ENCODE results near the gene HOXB2. TPM values are rescaled to one million over a fixed set of nuclear protein-coding genes. Genes with fewer than 3 reads are reported as not detected.

Gene HOXB2
- polyA plus RNA-seq (2013, experiment 1 of 2), result not detected
- not detected for polyA plus RNA-seq (2013, experiment 2 of 2)

- Histone ChIP-seq H3K27ac (replicated peaks; ENCODE audit: low read length) (no peak within 1 kb of the TSS), H3K4me1 (ENCODE audit: control insufficient read depth in 2 of 2, insufficient read depth in 1 of 2, low read depth in 1 of 2, low read length in 2 of 2) (no peaks in the 10 kb centered on the region), H3K4me2 (ENCODE audit: insufficient read depth, low read length, poor library complexity, severe bottlenecking) (no peak within 1 kb of the TSS), H3K4me3 (ENCODE audit: low read length in 2 of 2) (peak within 1 kb of the TSS in 1 of 2 donors; percentile 45), H3K79me1 (ENCODE audit: low read depth, low read length) (no peaks in the 10 kb centered on the region), H3K18ac (ENCODE audit: low read length) (no peak within 1 kb of the TSS), H2BK5ac (ENCODE audit: low read length) (no peak within 1 kb of the TSS), H2AK5ac (ENCODE audit: low read depth, low read length) (no peak within 1 kb of the TSS), H3K4ac (ENCODE audit: low read length) (no peak within 1 kb of the TSS), H3K27me3 (ENCODE audit: control insufficient read depth in 3 of 3, insufficient read depth in 3 of 3, low read depth in 1 of 3, low read length in 3 of 3) (peaks cover 44 to 98% (median 92%) of the 10 kb centered on the region in 3 experiments), H4K91ac (ENCODE audit: low read depth, low read length, poor library complexity) (no peak within 1 kb of the TSS), H4K8ac (ENCODE audit: low read depth, low read length) (no peak within 1 kb of the TSS), H2BK120ac (ENCODE audit: low read depth, low read length) (no peak within 1 kb of the TSS), H3K36me3 (replicated peaks in 1 of 2; ENCODE audit: control insufficient read depth in 2 of 2, insufficient read depth in 2 of 2, low read length in 2 of 2) (no peaks in the 10 kb centered on the region), H3K23ac (ENCODE audit: low read depth, low read length, poor library complexity) (no peak within 1 kb of the TSS), H3K9ac (ENCODE audit: low read depth, low read length, poor library complexity) (no peak within 1 kb of the TSS), H3K9me3 (replicated peaks in 1 of 2; ENCODE audit: control insufficient read depth in 2 of 2, insufficient read depth in 1 of 2, low read depth in 1 of 2, low read length in 2 of 2) (peaks cover 0 to 4% of the 10 kb centered on the region in 2 donors), H2BK15ac (ENCODE audit: low read length) (no peak within 1 kb of the TSS), H3K14ac (ENCODE audit: low read length) (no peak within 1 kb of the TSS), H2AFZ (ENCODE audit: low read length) (peak within 1 kb of the TSS; percentile 29), H2BK12ac (ENCODE audit: low read length) (no peak within 1 kb of the TSS)
- WGBS, 2 donors (ENCODE audit: extremely low coverage in 2 of 2, insufficient read length in 2 of 2, insufficient replicate concordance in 1 of 2), result no CpG with 5 or more reads among the region's 12 CpGs
- no peak for DNase-seq (ENCODE audit: low spot score)
These were observed at the start of gene HOXB2 for GRCh38 chr17:48545022-48545375. TSS of gene HOXB2 (minus strand) at chr17:48545109. CDS start at chr17:48544911, 198 bp downstream.

- no peak overlapping the region for H4K8ac ChIP-seq (ENCODE audit: low read depth, low read length)
- WGBS, 2 donors (ENCODE audit: extremely low coverage in 2 of 2, insufficient read length in 2 of 2, insufficient replicate concordance in 1 of 2), result no CpG with 5 or more reads among the region's 37 CpGs
- no peaks in the 10 kb centered on the region for H3K4me1 ChIP-seq (ENCODE audit: control insufficient read depth in 2 of 2, insufficient read depth in 1 of 2, low read depth in 1 of 2, low read length in 2 of 2)
- peak overlapping the region; percentile 53 for H2AFZ ChIP-seq (ENCODE audit: low read length)
- H2BK12ac ChIP-seq (ENCODE audit: low read length), result no peak overlapping the region
- H2AK5ac ChIP-seq (ENCODE audit: low read depth, low read length), result no peak overlapping the region
- peak; percentile 76 for DNase-seq (ENCODE audit: low spot score)
- H3K27ac ChIP-seq (replicated peaks; ENCODE audit: low read length), result no peak overlapping the region
- H3K27me3 ChIP-seq (ENCODE audit: control insufficient read depth in 3 of 3, insufficient read depth in 3 of 3, low read depth in 1 of 3, low read length in 3 of 3), result peaks cover 67 to 100% (median 100%) of the 10 kb centered on the region in 3 experiments
- no peak overlapping the region for H3K14ac ChIP-seq (ENCODE audit: low read length)
- H3K36me3 ChIP-seq (replicated peaks in 1 of 2; ENCODE audit: control insufficient read depth in 2 of 2, insufficient read depth in 2 of 2, low read length in 2 of 2), result no peaks in the 10 kb centered on the region
- H4K91ac ChIP-seq (ENCODE audit: low read depth, low read length, poor library complexity), result no peak overlapping the region
- no peak overlapping the region for H2BK5ac ChIP-seq (ENCODE audit: low read length)
- no peak overlapping the region for H3K4ac ChIP-seq (ENCODE audit: low read length)
- H3K18ac ChIP-seq (ENCODE audit: low read length), result no peak overlapping the region
- H3K23ac ChIP-seq (ENCODE audit: low read depth, low read length, poor library complexity), result no peak overlapping the region
- H3K9me3 ChIP-seq (replicated peaks in 1 of 2; ENCODE audit: control insufficient read depth in 2 of 2, insufficient read depth in 1 of 2, low read depth in 1 of 2, low read length in 2 of 2), result peaks cover 0 to 4% of the 10 kb centered on the region in 2 donors
- H3K4me2 ChIP-seq (ENCODE audit: insufficient read depth, low read length, poor library complexity, severe bottlenecking), result no peak overlapping the region
- H2BK120ac ChIP-seq (ENCODE audit: low read depth, low read length), result no peak overlapping the region
- H3K4me3 ChIP-seq (ENCODE audit: low read length in 2 of 2), result no peak overlapping the region
- H2BK15ac ChIP-seq (ENCODE audit: low read length), result no peak overlapping the region
- H3K79me1 ChIP-seq (ENCODE audit: low read depth, low read length), result no peaks in the 10 kb centered on the region
- H3K9ac ChIP-seq (ENCODE audit: low read depth, low read length, poor library complexity), result no peak overlapping the region
These were observed 49.1 kb upstream of the HOXB2 start for GRCh38 chr17:48593840-48594537.

- H2AFZ ChIP-seq (ENCODE audit: low read length), result peak within 1 kb of the TSS; percentile 53
- no peak within 1 kb of the TSS for H2BK12ac ChIP-seq (ENCODE audit: low read length)
- H4K91ac ChIP-seq (ENCODE audit: low read depth, low read length, poor library complexity), result no peak within 1 kb of the TSS
- no peak within 1 kb of the TSS for H2BK120ac ChIP-seq (ENCODE audit: low read depth, low read length)
- no peak within 1 kb of the TSS for H3K27ac ChIP-seq (replicated peaks; ENCODE audit: low read length)
- H4K8ac ChIP-seq (ENCODE audit: low read depth, low read length), result no peak within 1 kb of the TSS
- H2BK5ac ChIP-seq (ENCODE audit: low read length), result no peak within 1 kb of the TSS
- H3K9me3 ChIP-seq (replicated peaks in 1 of 2; ENCODE audit: control insufficient read depth in 2 of 2, insufficient read depth in 1 of 2, low read depth in 1 of 2, low read length in 2 of 2), result peaks cover 0 to 3% of the 10 kb centered on the region in 2 donors
- no CpG with 5 or more reads among the region's 50 CpGs for WGBS, 2 donors (ENCODE audit: extremely low coverage in 2 of 2, insufficient read length in 2 of 2, insufficient replicate concordance in 1 of 2)
- H3K27me3 ChIP-seq (ENCODE audit: control insufficient read depth in 3 of 3, insufficient read depth in 3 of 3, low read depth in 1 of 3, low read length in 3 of 3), result peaks cover 65 to 100% (median 100%) of the 10 kb centered on the region in 3 experiments
- no peak within 1 kb of the TSS for H3K4ac ChIP-seq (ENCODE audit: low read length)
- no peak within 1 kb of the TSS for H2AK5ac ChIP-seq (ENCODE audit: low read depth, low read length)
- no peak within 1 kb of the TSS for H3K4me3 ChIP-seq (ENCODE audit: low read length in 2 of 2)
- peak within 1 kb of the TSS; percentile 70 for H3K23ac ChIP-seq (ENCODE audit: low read depth, low read length, poor library complexity)
- no peaks in the 10 kb centered on the region for H3K36me3 ChIP-seq (replicated peaks in 1 of 2; ENCODE audit: control insufficient read depth in 2 of 2, insufficient read depth in 2 of 2, low read length in 2 of 2)
- peak within 1 kb of the TSS; percentile 2 for H3K18ac ChIP-seq (ENCODE audit: low read length)
- H3K9ac ChIP-seq (ENCODE audit: low read depth, low read length, poor library complexity), result no peak within 1 kb of the TSS
- H3K79me1 ChIP-seq (ENCODE audit: low read depth, low read length), result no peaks in the 10 kb centered on the region
- H3K14ac ChIP-seq (ENCODE audit: low read length), result no peak within 1 kb of the TSS
- H3K4me2 ChIP-seq (ENCODE audit: insufficient read depth, low read length, poor library complexity, severe bottlenecking), result no peak within 1 kb of the TSS
- no peak for DNase-seq (ENCODE audit: low spot score)
- no peak within 1 kb of the TSS for H2BK15ac ChIP-seq (ENCODE audit: low read length)
- no peaks in the 10 kb centered on the region for H3K4me1 ChIP-seq (ENCODE audit: control insufficient read depth in 2 of 2, insufficient read depth in 1 of 2, low read depth in 1 of 2, low read length in 2 of 2)
These were observed 48.4 kb upstream of the HOXB2 start, which contains the start of gene HOXB5 for GRCh38 chr17:48593126-48593829. TSS of gene HOXB5 (minus strand) at chr17:48593779. CDS start at chr17:48593682, 97 bp downstream.

- no peak overlapping the region for H2BK120ac ChIP-seq (ENCODE audit: low read depth, low read length)
- no peak overlapping the region for H3K14ac ChIP-seq (ENCODE audit: low read length)
- H3K79me1 ChIP-seq (ENCODE audit: low read depth, low read length), result no peaks in the 10 kb centered on the region
- H3K27me3 ChIP-seq (ENCODE audit: control insufficient read depth in 3 of 3, insufficient read depth in 3 of 3, low read depth in 1 of 3, low read length in 3 of 3), result peaks cover 62 to 100% (median 100%) of the 10 kb centered on the region in 3 experiments
- DNase-seq (ENCODE audit: low spot score), result no peak
- no peak overlapping the region for H4K8ac ChIP-seq (ENCODE audit: low read depth, low read length)
- H2BK5ac ChIP-seq (ENCODE audit: low read length), result no peak overlapping the region
- H4K91ac ChIP-seq (ENCODE audit: low read depth, low read length, poor library complexity), result no peak overlapping the region
- no peaks in the 10 kb centered on the region for H3K4me1 ChIP-seq (ENCODE audit: control insufficient read depth in 2 of 2, insufficient read depth in 1 of 2, low read depth in 1 of 2, low read length in 2 of 2)
- no peak overlapping the region for H3K9ac ChIP-seq (ENCODE audit: low read depth, low read length, poor library complexity)
- H3K4ac ChIP-seq (ENCODE audit: low read length), result no peak overlapping the region
- H3K23ac ChIP-seq (ENCODE audit: low read depth, low read length, poor library complexity), result no peak overlapping the region
- no peak overlapping the region for H3K4me2 ChIP-seq (ENCODE audit: insufficient read depth, low read length, poor library complexity, severe bottlenecking)
- WGBS, 2 donors (ENCODE audit: extremely low coverage in 2 of 2, insufficient read length in 2 of 2, insufficient replicate concordance in 1 of 2), result no CpG with 5 or more reads among the region's 14 CpGs
- H2AK5ac ChIP-seq (ENCODE audit: low read depth, low read length), result no peak overlapping the region
- H3K4me3 ChIP-seq (ENCODE audit: low read length in 2 of 2), result no peak overlapping the region
- no peak overlapping the region for H3K18ac ChIP-seq (ENCODE audit: low read length)
- peaks cover 0 to 3% of the 10 kb centered on the region in 2 donors for H3K9me3 ChIP-seq (replicated peaks in 1 of 2; ENCODE audit: control insufficient read depth in 2 of 2, insufficient read depth in 1 of 2, low read depth in 1 of 2, low read length in 2 of 2)
- H3K27ac ChIP-seq (replicated peaks; ENCODE audit: low read length), result no peak overlapping the region
- H3K36me3 ChIP-seq (replicated peaks in 1 of 2; ENCODE audit: control insufficient read depth in 2 of 2, insufficient read depth in 2 of 2, low read length in 2 of 2), result no peaks in the 10 kb centered on the region
- no peak overlapping the region for H2AFZ ChIP-seq (ENCODE audit: low read length)
- no peak overlapping the region for H2BK12ac ChIP-seq (ENCODE audit: low read length)
- no peak overlapping the region for H2BK15ac ChIP-seq (ENCODE audit: low read length)
These were observed 47.7 kb upstream of the HOXB2 start for GRCh38 chr17:48592577-48592976.

All from neuronal stem cell (in vitro differentiated cells).